Common myeloid progenitor, CD34-positive (primary cell): Measurements from ENCODE around the gene GTF2A1.
A peak's percentile ranks its signal among the peaks of the same experiment; 100 is the strongest.

Experiments
- CTCF ChIA-PET: fragments of 350-600 bp; sonication (Branson Sonifier 250); formaldehyde crosslinking; loops from one replicate; lab custom pipeline; 2021; ENCODE audit warnings: antibody characterized with exemption; lab: Charles Lee
- POLR2A ChIA-PET: fragments of 350-600 bp; sonication (Branson Sonifier 250); formaldehyde crosslinking; loops from one replicate; lab custom pipeline; 2021; ENCODE audit warnings: antibody characterized with exemption; lab: Charles Lee
- DNase-seq, 3 donors: peaks; one replicate each; pipeline versions ENCODE4 v3.0.0 to v3.0.0-alpha.2; 2013
- H3K27ac ChIP-seq, 2 experiments: 1 replicate in 1 of 2; 2 replicates in 1 of 2; pipeline ENCODE4 v1.7.0; 2013; ENCODE audit warnings: inconsistent platforms in 2 of 2, low read length in 2 of 2, mild to moderate bottlenecking in 2 of 2, low read depth in 1 of 2, moderate library complexity in 1 of 2; ENCODE audit not compliant: severe bottlenecking in 2 of 2, insufficient read depth in 1 of 2, poor library complexity in 1 of 2
- H3K27me3 ChIP-seq, 5 experiments: replicated peaks in 2 of 5; 1 replicate in 3 of 5; 2 replicates in 2 of 5; pipeline versions ENCODE4 v1.6.1 to v1.7.0; 2013; ENCODE audit warnings: low read length in 4 of 5, mild to moderate bottlenecking in 2 of 5, moderate library complexity in 2 of 5, inconsistent platforms in 1 of 5; ENCODE audit not compliant: insufficient read depth in 5 of 5, control insufficient read depth in 4 of 5
- H3K36me3 ChIP-seq, 4 experiments: 1 replicate in 2 of 4; 2 replicates in 2 of 4; pipeline versions ENCODE4 v1.6.1 to v1.7.0; 2013; ENCODE audit warnings: low read length in 3 of 4, control low read depth in 1 of 4, mild to moderate bottlenecking in 1 of 4; ENCODE audit not compliant: control insufficient read depth in 4 of 4, insufficient read depth in 4 of 4
- H3K4me1 ChIP-seq, 4 experiments: 1 replicate in 3 of 4; 2 replicates in 1 of 4; pipeline versions ENCODE4 v1.6.1 to v1.7.1; 2013; ENCODE audit warnings: low read length in 3 of 4, mild to moderate bottlenecking in 3 of 4, control low read depth in 1 of 4, inconsistent platforms in 1 of 4, moderate library complexity in 1 of 4; ENCODE audit not compliant: control insufficient read depth in 4 of 4, insufficient read depth in 4 of 4; ENCODE audit errors: control extremely low read depth in 1 of 4
- H3K4me3 ChIP-seq, 7 experiments: 1 replicate in 4 of 7; 2 replicates in 3 of 7; pipeline versions ENCODE4 v1.5.1 to v1.7.0; 2013; ENCODE audit warnings: mild to moderate bottlenecking in 7 of 7, low read length in 6 of 7, moderate library complexity in 6 of 7, inconsistent platforms in 2 of 7, low read depth in 2 of 7, control low read depth in 1 of 7; ENCODE audit not compliant: insufficient read depth in 4 of 7, control insufficient read depth in 1 of 7; ENCODE audit errors: extremely low read depth in 1 of 7
- H3K9me3 ChIP-seq, 5 experiments: 1 replicate in 4 of 5; 2 replicates in 1 of 5; pipeline versions ENCODE4 v1.6.1 to v1.7.1; 2013; ENCODE audit warnings: low read length in 4 of 5, mild to moderate bottlenecking in 2 of 5, inconsistent platforms in 1 of 5, low read depth in 1 of 5, moderate library complexity in 1 of 5; ENCODE audit not compliant: control insufficient read depth in 4 of 5, insufficient read depth in 2 of 5; ENCODE audit errors: control extremely low read depth in 1 of 5
- WGBS: methylation state at CpG from one replicate; pipeline ENCODE4 v1.1.5; 2013; ENCODE audit not compliant: insufficient coverage; 5-methylcytosine and 5-hydroxymethylcytosine counted together

Gene GTF2A1

DNA sequence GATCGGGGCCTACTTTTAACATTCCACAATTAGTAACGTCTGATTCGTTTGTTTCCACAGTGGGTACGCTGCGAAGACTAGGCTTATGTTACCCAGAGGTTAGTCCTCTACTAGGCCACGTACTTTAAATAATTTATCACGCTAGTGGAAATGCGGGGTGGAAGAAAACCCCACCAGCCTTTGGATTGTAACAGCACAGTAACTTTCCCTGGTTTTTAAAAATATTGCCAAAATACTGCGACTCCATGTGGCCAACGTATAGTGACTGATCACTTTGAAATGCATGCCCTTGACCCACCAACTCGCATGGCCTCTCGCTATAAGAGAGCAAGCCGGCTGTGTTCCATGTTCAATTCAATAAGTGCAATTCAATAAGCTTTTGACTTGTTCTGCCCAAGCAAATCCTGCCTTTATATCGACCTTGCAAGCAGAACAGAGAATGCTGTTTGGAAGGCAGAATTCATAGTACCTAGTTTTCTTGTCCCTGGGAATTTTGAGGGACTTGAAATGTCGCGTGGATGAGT lies 882 bp upstream of the GTF2A1 start:
- Histone ChIP-seq H3K27me3 (no peaks in the 10 kb centered on the region), H3K4me3 (peak overlapping the region; percentile 44 to 90 (median 73)), H3K4me1 (peaks cover 15 to 34% (median 29%) of the 10 kb centered on the region in 4 experiments), H3K36me3 (no peaks in the 10 kb centered on the region), H3K9me3 (no peaks in the 10 kb centered on the region), H3K27ac (peak overlapping the region; percentile 98 to 99)
- ChIA-PET CTCF (interaction anchor here (0.7 to 3.7 kb wide), 5 partner anchors 13 to 308 kb away, joined by 3 to 8 read pairs (median 4); no protein-coding TSS in a partner anchor), POLR2A (interaction anchor here (1.1 to 1.3 kb wide), 2 partner anchors 52 to 244 kb away, joined by 5 to 7 read pairs; no protein-coding TSS in a partner anchor)
- 40% methylated on average over 16 of the region's 16 CpGs for WGBS
- DNase-seq: no peak

DNA sequence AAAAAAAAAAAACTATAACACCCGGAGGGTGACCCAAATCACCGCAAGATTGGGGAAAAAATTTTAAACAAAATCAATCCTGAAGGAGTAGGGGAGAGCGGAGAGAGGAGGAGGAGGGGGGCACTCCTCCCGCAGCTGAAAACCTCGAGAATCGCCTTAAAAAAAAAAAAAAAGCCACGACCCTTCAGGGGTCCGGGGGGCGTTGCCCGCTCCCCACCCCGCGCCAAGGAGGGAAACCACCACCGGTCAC lies 254 bp downstream of the GTF2A1 start:
- H3K36me3 ChIP-seq: peaks cover 0 to 7% (median 4%) of the 10 kb centered on the region in 4 experiments
- ChIA-PET CTCF (interaction anchor here (1.2 kb wide), 1 partner anchor 51 kb away, joined by 4 read pairs; no protein-coding TSS in a partner anchor), POLR2A (interaction anchor here (0.8 to 1.3 kb wide), 5 partner anchors 51 to 313 kb away, joined by 3 to 7 read pairs (median 4); partner anchors contain the start of gene SEL1L)
- WGBS: 0% methylated on average over 5 of the region's 13 CpGs
- H3K4me3 ChIP-seq: peak overlapping the region; percentile 55 to 97 (median 81)
- H3K9me3 ChIP-seq: no peaks in the 10 kb centered on the region
- no peaks in the 10 kb centered on the region for H3K27me3 ChIP-seq
- DNase-seq: no peak
- H3K4me1 ChIP-seq: peaks cover 15 to 34% (median 29%) of the 10 kb centered on the region in 4 experiments
- peak overlapping the region; percentile 88 to 93 for H3K27ac ChIP-seq

DNA sequence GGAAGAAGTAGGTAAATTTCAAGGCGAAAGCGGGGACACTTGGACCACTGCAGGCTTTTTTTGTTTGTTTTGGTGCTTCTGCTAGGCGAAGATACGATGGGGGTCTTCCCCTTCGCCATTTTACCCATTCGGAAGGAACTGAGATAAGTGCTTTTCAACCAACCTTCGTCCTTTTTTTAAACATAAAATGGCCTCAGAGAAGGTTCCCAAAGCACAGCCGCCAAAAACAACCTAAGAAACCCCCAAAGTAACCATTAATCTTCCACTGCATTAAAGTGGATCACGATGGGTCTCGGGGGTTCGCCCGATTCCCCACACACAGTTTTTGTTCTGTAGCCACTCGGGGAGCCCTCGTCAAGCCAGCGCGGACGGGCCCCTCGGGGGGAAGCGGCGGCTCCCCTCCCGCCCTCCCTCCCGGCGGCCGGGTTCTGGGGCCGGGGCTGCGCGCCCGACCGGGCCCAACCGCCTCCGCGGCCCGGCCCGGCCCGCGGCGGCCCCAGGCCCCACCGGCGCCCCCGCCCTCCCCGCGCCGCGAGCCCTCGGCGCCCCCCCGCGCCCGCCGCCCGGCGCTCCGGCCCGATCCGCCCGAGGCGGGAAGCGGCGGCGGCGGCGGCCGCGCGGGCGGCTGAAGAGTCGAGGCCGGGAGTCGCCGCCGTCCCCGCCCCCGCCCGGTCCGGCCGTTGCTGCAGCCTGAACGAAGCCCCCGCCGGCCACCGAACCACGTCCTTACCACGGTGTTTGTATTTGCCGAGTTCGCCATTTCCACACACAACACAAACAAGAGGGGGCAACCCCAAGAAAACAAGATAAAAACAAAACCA lies 790 bp downstream of the GTF2A1 start:
- Histone ChIP-seq H3K4me1 (peaks cover 15 to 34% (median 29%) of the 10 kb centered on the region in 4 experiments), H3K36me3 (peaks cover 0 to 13% (median 8%) of the 10 kb centered on the region in 4 experiments), H3K9me3 (no peaks in the 10 kb centered on the region), H3K27me3 (no peaks in the 10 kb centered on the region), H3K4me3 (peak overlapping the region; percentile 55 to 99 (median 93)), H3K27ac (peak overlapping the region; percentile 93 to 97)
- peak; percentile 60 to 80 (median 74) for DNase-seq
- WGBS: under 1% methylated on average over 43 of the region's 84 CpGs
- ChIA-PET POLR2A (interaction anchor here (0.8 to 1.3 kb wide), 4 partner anchors 50 to 314 kb away, joined by 3 to 5 read pairs (median 4); partner anchors contain the start of gene SEL1L), CTCF (interaction anchor here (0.6 to 1.3 kb wide), 2 partner anchors 50 to 277 kb away, joined by 3 read pairs; no protein-coding TSS in a partner anchor)

DNA sequence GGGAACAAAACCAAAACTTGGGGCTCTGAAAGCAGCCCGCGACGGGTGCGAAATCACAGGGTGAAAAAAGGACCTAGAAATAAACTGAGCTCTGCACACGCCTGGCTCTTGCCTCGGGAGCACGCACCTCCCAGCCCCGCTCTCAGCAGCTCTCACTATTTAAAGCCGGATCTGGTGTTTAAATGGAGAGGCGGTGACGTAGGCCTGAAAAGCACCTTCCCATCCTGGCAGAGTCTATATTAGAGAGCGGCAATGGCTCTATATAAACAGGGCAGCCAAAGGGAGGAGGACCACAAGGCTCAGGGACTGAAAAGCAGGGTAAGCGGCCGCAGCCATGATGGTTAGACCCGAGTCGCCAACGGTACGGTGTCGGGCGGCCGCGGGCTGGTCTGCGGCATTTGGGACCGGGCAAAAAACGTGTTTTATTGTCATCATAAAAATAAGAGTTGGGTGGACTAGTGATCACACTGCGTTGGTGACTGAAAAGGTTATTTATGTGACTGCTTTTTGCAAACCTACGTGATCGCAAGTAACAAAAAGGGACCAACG lies 1.5 kb downstream of the GTF2A1 start:
- DNase-seq: peak; percentile 95 to 98 (median 97)
- WGBS: 0% methylated on average over 27 of the region's 29 CpGs
- CTCF ChIA-PET: interaction anchor here (0.6 to 1.3 kb wide), 7 partner anchors 10 to 289 kb away, joined by 3 to 5 read pairs (median 3); no protein-coding TSS in a partner anchor

DNA sequence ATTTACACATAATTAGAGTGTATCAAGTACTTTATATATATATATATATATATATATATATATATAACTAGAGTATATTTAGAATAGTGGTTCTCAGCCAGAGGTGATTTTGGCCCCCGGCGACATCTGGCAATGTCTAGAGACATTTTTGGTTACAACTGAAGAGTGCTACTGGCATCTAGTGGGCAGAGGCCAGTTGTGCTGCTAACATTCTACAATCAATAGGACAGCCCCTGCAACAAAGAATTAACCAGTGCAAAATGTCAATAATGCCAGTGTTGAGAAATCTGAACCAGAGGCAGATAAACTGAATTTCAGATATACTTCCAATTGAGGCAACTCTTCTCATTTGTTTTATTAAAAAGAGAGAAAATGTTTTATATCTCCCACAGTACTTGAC lies 8.9 kb downstream of the GTF2A1 start:
- Histone ChIP-seq H3K4me3 (no peak overlapping the region), H3K36me3 (peaks cover 17 to 58% (median 28%) of the 10 kb centered on the region in 4 experiments), H3K27me3 (no peaks in the 10 kb centered on the region), H3K4me1 (peaks cover 3 to 8% (median 5%) of the 10 kb centered on the region in 4 experiments), H3K27ac (no peak overlapping the region), H3K9me3 (no peaks in the 10 kb centered on the region)
- POLR2A ChIA-PET: no interaction called here
- WGBS: no CpG with 5 or more reads among the region's 2 CpGs
- CTCF ChIA-PET: interaction anchor here (0.7 to 7.1 kb wide), 15 partner anchors 16 to 276 kb away, joined by 3 to 48 read pairs (median 4); partner anchors contain the start of gene TSHR
- DNase-seq: peak; percentile 69 to 85 (median 81)

More for the DNA sequence above, 1.5 kb downstream of the GTF2A1 start:
- POLR2A ChIA-PET: interaction anchor here (0.6 to 1.1 kb wide), 3 partner anchors 10 to 264 kb away, joined by 3 read pairs; partner anchors contain the start of gene TSHR
- Histone ChIP-seq H3K27me3 (no peaks in the 10 kb centered on the region), H3K27ac (peak overlapping the region; percentile 93 to 97), H3K9me3 (no peaks in the 10 kb centered on the region), H3K36me3 (peaks cover 0 to 13% (median 8%) of the 10 kb centered on the region in 4 experiments), H3K4me3 (peak overlapping the region; percentile 44 to 99 (median 93)), H3K4me1 (peaks cover 15 to 34% (median 29%) of the 10 kb centered on the region in 4 experiments)

DNA sequence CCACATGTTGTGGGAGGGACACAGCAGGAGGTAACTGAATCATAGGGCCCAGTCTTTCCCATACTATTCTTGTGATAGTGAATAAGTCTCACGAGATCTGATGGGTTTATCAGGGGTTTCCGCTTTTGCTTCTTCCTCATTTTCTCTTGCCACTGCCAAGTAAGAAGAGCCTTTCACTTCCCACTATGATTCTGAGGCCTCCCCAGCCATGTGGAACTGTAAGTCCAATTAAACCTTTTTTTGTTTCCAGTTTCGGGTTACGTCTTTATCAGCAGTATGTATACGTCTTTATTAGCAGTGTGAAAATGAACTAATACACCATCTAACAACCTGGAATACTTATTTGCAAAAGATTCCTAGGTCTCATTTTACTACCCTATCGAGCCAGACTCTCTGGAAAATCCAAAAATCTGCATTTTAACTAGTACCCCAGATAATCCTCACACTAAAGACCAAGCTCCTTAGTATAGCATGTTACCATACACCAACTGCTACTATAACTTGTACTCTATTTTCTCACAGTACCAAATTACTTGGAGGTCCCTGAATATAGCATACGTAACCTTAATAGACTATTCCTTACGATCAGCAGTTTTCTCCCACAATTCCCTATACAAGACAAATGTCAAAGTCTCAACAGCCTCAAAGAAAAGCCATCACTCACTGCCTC lies 11.5 kb downstream of the GTF2A1 start:
- POLR2A ChIA-PET: interaction anchor here (0.9 kb wide), 1 partner anchor 9 kb away, joined by 3 read pairs; no protein-coding TSS in a partner anchor
- peak in 2 of 3 donors; percentile 31 to 55 for DNase-seq
- CTCF ChIA-PET: interaction anchor here (1.1 to 7.1 kb wide), 3 partner anchors 9 to 212 kb away, joined by 3 to 48 read pairs (median 3); no protein-coding TSS in a partner anchor

More for the DNA sequence above, 11.5 kb downstream of the GTF2A1 start:
- Histone ChIP-seq H3K4me1 (peaks cover 3 to 8% (median 5%) of the 10 kb centered on the region in 4 experiments), H3K9me3 (no peaks in the 10 kb centered on the region), H3K27ac (no peak overlapping the region), H3K36me3 (peaks cover 10 to 55% (median 37%) of the 10 kb centered on the region in 4 experiments), H3K27me3 (no peaks in the 10 kb centered on the region), H3K4me3 (no peak overlapping the region)
- 71% methylated on average over 7 of the region's 8 CpGs for WGBS
